Adrenal gland (tissue), 12 donors: Measurements from ENCODE around the gene PLSCR3. TPM values are rescaled to one million over a fixed set of nuclear protein-coding genes. Genes with fewer than 3 reads are reported as not detected.

ENCODE experiments used
- DNase-seq, 7 donors: peaks; one replicate each; pipeline ENCODE4 v3.0.0-alpha.2; 2019 to 2020
- H3K27ac ChIP-seq, 5 donors: fragments of 200-600 bp; sonication (generic) in 4 of 5; 1 replicate in 3 of 5; 2 replicates in 2 of 5; pipeline versions ENCODE4 v1.5.1 to v1.8.0; 2016 to 2020; ENCODE audit warnings: mild to moderate bottlenecking in 1 of 5
- H3K27me3 ChIP-seq: fragments of 200-600 bp; 2 replicates; pipeline ENCODE4 v1.8.0; 2021
- H3K36me3 ChIP-seq, 2 donors: fragments of 200-600 bp; replicated peaks in 1 of 2; 1 replicate in 1 of 2; 2 replicates in 1 of 2; pipeline versions ENCODE4 v1.5.1 to v1.8.0; 2018 to 2022
- H3K4me1 ChIP-seq, 2 donors: fragments of 200-600 bp; replicated peaks in 1 of 2; 1 replicate in 1 of 2; 2 replicates in 1 of 2; pipeline versions ENCODE4 v1.5.1 to v1.8.0; 2018 to 2021
- H3K4me3 ChIP-seq, 4 donors: fragments of 200-600 bp; sonication (generic) in 3 of 4; one replicate each; pipeline ENCODE4 v1.5.1; 2016 to 2018
- H3K9me3 ChIP-seq, 3 donors: fragments of 200-600 bp; sonication (generic) in 1 of 3; replicated peaks in 1 of 3; 1 replicate in 2 of 3; 2 replicates in 1 of 3; pipeline versions ENCODE4 v1.5.1 to v1.8.0; 2016 to 2021
- POLR2A ChIP-seq, 2 donors: fragments of 450-650 bp; IDR thresholded peaks; one replicate each; pipeline ENCODE4 v1.6.1; 2017; ENCODE audit warnings: antibody characterized with exemption in 2 of 2, mild to moderate bottlenecking in 2 of 2, moderate library complexity in 1 of 2
- WGBS, 4 donors: extraction: QIAGEN DNeasy Blood & Tissue Kit in 2 of 4; methylation state at CpG; one replicate each; pipeline versions ENCODE4 v1.1.5 to v1.1.7; 2013 to 2017; 5-methylcytosine and 5-hydroxymethylcytosine counted together
- intact Hi-C, 2 donors: fragments of 100-400 bp; cut with DNase I; formaldehyde crosslinking; loops; one replicate each; pipeline versions ENCODE4 v1.14.1 to v1.15.0; 2022 to 2023
- polyA plus RNA-seq, 3 donors: library from polyadenylated mRNA; stranded (reverse); fragments of 200-250 nt in 2 of 3; fragments of 350-450 nt in 1 of 3; fragmentation: Illumina TruSeq in 1 of 3; extraction: RNeasy Lipid Tissue Mini Kit (QIAGEN cat#74804) in 1 of 3; gene quantifications; one replicate each; pipeline ENCODE4 v1.2.3, GENCODE V29; 2013 to 2014
- total RNA-seq, 9 donors: library from RNA; depleted of rRNA in 4 of 9; stranded (reverse); fragments of >200 nt in 4 of 9; fragments of 120-200 nt in 1 of 9; fragmentation: NEBNext Ultra II Directional in 1 of 9; extraction: Animal tissue kit (Norgen Biotek cat#: 25700) in 1 of 9; gene quantifications; one replicate each; pipeline versions ENCODE4 v1.1.0 to v1.2.4, GENCODE V29; 2013 to 2023
- TF ChIP-seq, protein P1 (sequence below), 6 experiments: fragments of 450-650 bp in 4 of 6; fragments of 200-600 bp in 2 of 6; sonication (generic) in 1 of 6; IDR thresholded peaks; 1 replicate in 5 of 6; 2 replicates in 1 of 6; pipeline versions ENCODE4 v1.5.1 to v1.8.0; 2016 to 2021; ENCODE audit warnings: antibody characterized with exemption in 6 of 6, mild to moderate bottlenecking in 2 of 6, moderate library complexity in 1 of 6
- donor health status: healthy with polysubstance abuse.
- donor health status: Bipolar disorder and iron deficiency.
- donor health status: DM: yes; HTN: yes; CAD: no.
- donor health status: DM: no; HTN: no; CAD: no.
- donor health status: DM: no; HTN: no; CAD: no.
- donor health status: DM: yes; HTN: yes; CAD: no.

The PLSCR3 gene
- total and polyA plus RNA-seq, 12 donors, result 7.7 to 42.5 (median 27.9) TPM

- no peak overlapping the region for H3K27ac ChIP-seq
- no peak for DNase-seq
- no peak overlapping the region for H3K4me3 ChIP-seq
- 90 to 94% (median 91%) methylated on average over 12 to 29 of the region's 29 CpGs for WGBS, 4 donors
- TF ChIP-seq, protein P1, sequence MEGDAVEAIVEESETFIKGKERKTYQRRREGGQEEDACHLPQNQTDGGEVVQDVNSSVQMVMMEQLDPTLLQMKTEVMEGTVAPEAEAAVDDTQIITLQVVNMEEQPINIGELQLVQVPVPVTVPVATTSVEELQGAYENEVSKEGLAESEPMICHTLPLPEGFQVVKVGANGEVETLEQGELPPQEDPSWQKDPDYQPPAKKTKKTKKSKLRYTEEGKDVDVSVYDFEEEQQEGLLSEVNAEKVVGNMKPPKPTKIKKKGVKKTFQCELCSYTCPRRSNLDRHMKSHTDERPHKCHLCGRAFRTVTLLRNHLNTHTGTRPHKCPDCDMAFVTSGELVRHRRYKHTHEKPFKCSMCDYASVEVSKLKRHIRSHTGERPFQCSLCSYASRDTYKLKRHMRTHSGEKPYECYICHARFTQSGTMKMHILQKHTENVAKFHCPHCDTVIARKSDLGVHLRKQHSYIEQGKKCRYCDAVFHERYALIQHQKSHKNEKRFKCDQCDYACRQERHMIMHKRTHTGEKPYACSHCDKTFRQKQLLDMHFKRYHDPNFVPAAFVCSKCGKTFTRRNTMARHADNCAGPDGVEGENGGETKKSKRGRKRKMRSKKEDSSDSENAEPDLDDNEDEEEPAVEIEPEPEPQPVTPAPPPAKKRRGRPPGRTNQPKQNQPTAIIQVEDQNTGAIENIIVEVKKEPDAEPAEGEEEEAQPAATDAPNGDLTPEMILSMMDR (IDR thresholded peaks at IDR 0.05), result no peak
- no peak for TF ChIP-seq POLR2A (IDR thresholded peaks at IDR 0.05)
- H3K36me3 ChIP-seq, result no peaks in the 10 kb centered on the region
- H3K27me3 ChIP-seq, result no peaks in the 10 kb centered on the region
- H3K9me3 ChIP-seq, result no peaks in the 10 kb centered on the region
- H3K4me1 ChIP-seq, result no peaks in the 10 kb centered on the region
- intact Hi-C loops, result no loop called here
Measured at GRCh38 chr17:7426896-7427489, 32.7 kb upstream of the PLSCR3 start.

DNA sequence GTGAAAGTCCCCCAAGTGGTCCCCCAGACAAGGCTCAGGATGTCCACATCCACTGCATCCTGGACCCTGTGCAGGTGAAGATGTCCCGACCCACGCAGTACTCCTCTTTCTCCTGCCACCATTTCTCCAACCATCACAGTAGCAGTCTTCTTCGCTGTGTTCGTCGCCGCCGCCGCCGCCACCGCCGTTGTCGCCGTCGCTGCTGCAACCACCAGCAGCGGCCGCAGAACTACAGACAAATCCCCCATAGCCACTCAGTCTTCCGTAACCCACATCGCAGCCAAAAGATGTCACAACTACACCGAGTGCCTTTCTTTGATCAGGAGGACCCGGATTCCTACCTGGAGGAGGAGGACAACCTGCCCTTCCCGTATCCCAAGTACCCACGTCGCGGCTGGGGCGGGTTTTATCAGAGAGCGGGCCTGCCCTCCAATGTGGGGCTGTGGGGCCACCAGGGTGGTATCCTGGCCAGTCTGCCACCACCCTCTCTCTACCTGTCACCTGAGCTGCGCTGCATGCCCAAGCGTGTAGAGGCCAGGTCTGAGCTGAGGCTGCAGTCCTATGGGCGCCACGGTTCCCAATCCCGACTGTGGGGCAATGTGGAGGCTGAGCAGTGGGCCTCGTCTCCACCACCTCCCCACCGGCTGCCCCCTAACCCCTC is 32.0 kb upstream of the PLSCR3 start:
- WGBS, 4 donors, result 92 to 95% (median 94%) methylated on average over 23 to 33 of the region's 33 CpGs
- TF ChIP-seq, protein P1 (IDR thresholded peaks at IDR 0.05), result no peak
- no peak for TF ChIP-seq POLR2A (IDR thresholded peaks at IDR 0.05)
- H3K4me1 ChIP-seq, result no peaks in the 10 kb centered on the region
- no peaks in the 10 kb centered on the region for H3K27me3 ChIP-seq
- H3K9me3 ChIP-seq, result no peaks in the 10 kb centered on the region
- no peak overlapping the region for H3K27ac ChIP-seq
- H3K4me3 ChIP-seq, result no peak overlapping the region
- intact Hi-C loops, result no loop called here
- no peak for DNase-seq
- no peaks in the 10 kb centered on the region for H3K36me3 ChIP-seq

DNA sequence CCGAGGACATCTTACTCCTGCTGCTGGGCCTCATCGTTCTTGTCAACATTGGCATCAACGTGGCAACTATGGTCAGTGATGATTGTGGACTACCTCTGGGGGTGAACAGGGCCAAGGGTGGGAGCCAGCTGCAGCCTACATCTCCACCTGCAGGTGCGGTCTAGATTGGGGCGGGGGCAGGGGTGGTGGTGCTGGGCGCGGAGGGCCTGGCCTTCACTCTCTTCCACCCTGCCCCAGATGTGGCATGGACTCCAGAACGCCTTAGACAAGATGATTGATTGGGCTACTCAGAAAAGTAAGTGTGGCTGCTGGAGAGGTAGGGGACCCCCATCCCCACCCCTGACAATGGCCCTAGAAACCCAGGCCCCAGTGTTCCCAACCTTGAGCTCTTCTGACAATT is 31.4 kb upstream of the PLSCR3 start:
- TF ChIP-seq, protein P1 (IDR thresholded peaks at IDR 0.05), result no peak
- no peak for TF ChIP-seq POLR2A (IDR thresholded peaks at IDR 0.05)
- 84 to 89% (median 86%) methylated on average over 6 to 8 of the region's 8 CpGs for WGBS, 4 donors
- intact Hi-C loops, result no loop called here
- Histone ChIP-seq H3K27me3 (no peaks in the 10 kb centered on the region), H3K4me3 (no peak overlapping the region), H3K4me1 (no peaks in the 10 kb centered on the region), H3K9me3 (no peaks in the 10 kb centered on the region), H3K27ac (no peak overlapping the region), H3K36me3 (no peaks in the 10 kb centered on the region)
- DNase-seq, result no peak

- Histone ChIP-seq H3K9me3 (no peaks in the 10 kb centered on the region), H3K4me3 (no peak within 1 kb of the TSS), H3K36me3 (no peaks in the 10 kb centered on the region), H3K27ac (no peak within 1 kb of the TSS), H3K27me3 (no peaks in the 10 kb centered on the region), H3K4me1 (no peaks in the 10 kb centered on the region)
- WGBS, 4 donors, result 65 to 81% (median 78%) methylated on average over 4 to 7 of the region's 7 CpGs
- no peak for DNase-seq
- TF ChIP-seq, protein P1 (IDR thresholded peaks at IDR 0.05), result no peak
- TF ChIP-seq POLR2A (IDR thresholded peaks at IDR 0.05), result no peak
- intact Hi-C loops, result no loop called here
Measured at GRCh38 chr17:7425316-7425715, 31.0 kb upstream of the PLSCR3 start, which contains the start of gene SPEM2. SPEM2 (plus strand) TSS chr17:7425616; CDS start chr17:7425689, 73 bp downstream.
